ENCODE data around the gene ZNF205. TPM values are rescaled to one million over a fixed set of nuclear protein-coding genes. Genes with fewer than 3 reads are reported as not detected.

The ZNF205 gene
- total RNA-seq, 4 donors from 2014 or later: 9.7 to 13.9 (median 11.9) TPM

DNA sequence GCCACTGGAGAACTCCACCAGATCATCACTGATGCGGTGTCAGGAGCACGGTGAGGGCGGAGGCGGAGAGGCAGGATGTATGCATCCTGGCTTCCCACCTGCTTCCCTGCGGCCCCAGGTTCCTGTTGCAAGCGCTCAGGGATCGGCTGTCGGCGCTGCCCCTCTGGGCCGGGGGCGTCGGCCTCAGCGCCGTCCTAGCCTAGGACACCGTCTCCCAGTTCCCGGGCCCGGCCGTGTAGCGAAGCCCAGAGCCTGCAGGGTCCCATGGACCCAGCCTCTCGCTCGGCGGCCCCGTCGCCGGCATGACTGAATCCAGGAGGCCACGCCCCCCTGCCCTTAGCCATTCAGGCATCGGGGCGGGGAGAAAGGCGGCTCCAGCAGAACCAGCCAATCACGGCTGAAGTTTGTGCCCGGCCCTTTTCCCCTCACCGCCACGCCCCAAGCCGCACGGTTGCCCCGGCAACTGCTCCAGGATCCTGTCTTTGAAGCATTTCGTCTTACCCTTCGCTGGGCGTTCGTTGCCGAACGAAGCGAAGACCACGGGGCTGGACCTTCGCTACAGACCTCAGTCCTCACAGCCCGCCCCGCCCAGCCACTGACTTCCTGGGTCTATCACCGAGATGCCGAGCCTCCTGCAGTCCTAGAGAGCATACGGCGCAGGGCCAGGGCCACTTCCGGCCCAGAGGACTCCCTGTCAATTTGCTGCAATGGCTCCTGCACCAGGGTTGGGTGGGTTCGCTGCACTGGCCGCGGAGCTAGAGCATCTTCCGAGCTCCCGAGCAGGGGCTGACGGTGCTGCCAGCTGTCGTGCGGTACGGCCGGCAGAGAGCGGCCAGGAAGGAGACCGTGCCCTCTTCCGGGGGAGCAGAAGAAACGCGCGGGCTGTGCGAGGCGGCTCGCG lies 11.8 kb downstream of the ZNF205 start:
- Histone ChIP-seq H3K4me3 (peak overlapping the region; percentile 52 to 97 (median 71)), H3K36me3 (peaks cover 5 to 18% (median 10%) of the 10 kb centered on the region in 3 donors), H3K9me3 (no peaks in the 10 kb centered on the region), H3K27ac (peak overlapping the region; percentile 71 to 88 (median 76)), H3K4me1 (peaks cover 6 to 43% (median 32%) of the 10 kb centered on the region in 3 donors), H3K27me3 (no peaks in the 10 kb centered on the region)
- intact Hi-C loops (cut with DNase I): no loop called here
- 0% methylated on average over 12 to 16 of the region's 72 CpGs for WGBS, 2 donors
- peak; percentile 67 for DNase-seq
- TF ChIP-seq POLR2A (IDR thresholded peaks at IDR 0.05) (peak in 2 of 4 donors; percentile 13 to 42), CTCF (IDR thresholded peaks at IDR 0.05) (peak in 3 of 6 experiments; percentile 5 to 35 (median 30))

DNA sequence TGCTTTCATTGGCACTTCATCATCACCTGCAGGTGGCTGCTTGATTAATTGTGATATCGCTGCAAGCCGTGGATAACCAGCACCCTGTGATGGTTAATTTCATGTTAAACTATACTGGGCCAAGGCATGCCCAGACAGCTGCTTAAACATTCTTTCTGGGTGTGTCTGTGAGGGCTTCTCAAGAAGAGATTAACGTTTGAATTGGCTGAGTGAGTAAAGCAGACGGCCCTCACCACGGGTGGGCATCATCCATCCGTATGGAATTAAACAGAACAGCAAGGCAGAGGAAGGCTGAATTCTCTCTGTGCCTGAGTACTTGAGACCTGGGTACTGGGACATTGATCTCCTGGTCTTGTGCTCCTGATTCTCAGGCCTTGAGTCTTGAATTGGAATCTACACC lies 15.4 kb downstream of the ZNF205 start:
- H3K4me1 ChIP-seq: peaks cover 14 to 58% (median 36%) of the 10 kb centered on the region in 3 donors
- TF ChIP-seq POLR2A (IDR thresholded peaks at IDR 0.05): no peak
- TF ChIP-seq CTCF (IDR thresholded peaks at IDR 0.05): no peak
- H3K4me3 ChIP-seq: no peak overlapping the region
- peaks cover 0 to 17% (median 0%) of the 10 kb centered on the region in 3 donors for H3K36me3 ChIP-seq
- no peaks in the 10 kb centered on the region for H3K27me3 ChIP-seq
- intact Hi-C loops (cut with DNase I): loop anchor here (5.0 kb wide), 1 partner anchor 70 kb away; no protein-coding TSS in a partner anchor
- 34 to 71% methylated on average over 5 to 6 of the region's 6 CpGs for WGBS, 2 donors
- H3K9me3 ChIP-seq: no peaks in the 10 kb centered on the region
- no peak for DNase-seq
- peak overlapping the region in 1 of 4 donors; percentile 20 for H3K27ac ChIP-seq

DNA sequence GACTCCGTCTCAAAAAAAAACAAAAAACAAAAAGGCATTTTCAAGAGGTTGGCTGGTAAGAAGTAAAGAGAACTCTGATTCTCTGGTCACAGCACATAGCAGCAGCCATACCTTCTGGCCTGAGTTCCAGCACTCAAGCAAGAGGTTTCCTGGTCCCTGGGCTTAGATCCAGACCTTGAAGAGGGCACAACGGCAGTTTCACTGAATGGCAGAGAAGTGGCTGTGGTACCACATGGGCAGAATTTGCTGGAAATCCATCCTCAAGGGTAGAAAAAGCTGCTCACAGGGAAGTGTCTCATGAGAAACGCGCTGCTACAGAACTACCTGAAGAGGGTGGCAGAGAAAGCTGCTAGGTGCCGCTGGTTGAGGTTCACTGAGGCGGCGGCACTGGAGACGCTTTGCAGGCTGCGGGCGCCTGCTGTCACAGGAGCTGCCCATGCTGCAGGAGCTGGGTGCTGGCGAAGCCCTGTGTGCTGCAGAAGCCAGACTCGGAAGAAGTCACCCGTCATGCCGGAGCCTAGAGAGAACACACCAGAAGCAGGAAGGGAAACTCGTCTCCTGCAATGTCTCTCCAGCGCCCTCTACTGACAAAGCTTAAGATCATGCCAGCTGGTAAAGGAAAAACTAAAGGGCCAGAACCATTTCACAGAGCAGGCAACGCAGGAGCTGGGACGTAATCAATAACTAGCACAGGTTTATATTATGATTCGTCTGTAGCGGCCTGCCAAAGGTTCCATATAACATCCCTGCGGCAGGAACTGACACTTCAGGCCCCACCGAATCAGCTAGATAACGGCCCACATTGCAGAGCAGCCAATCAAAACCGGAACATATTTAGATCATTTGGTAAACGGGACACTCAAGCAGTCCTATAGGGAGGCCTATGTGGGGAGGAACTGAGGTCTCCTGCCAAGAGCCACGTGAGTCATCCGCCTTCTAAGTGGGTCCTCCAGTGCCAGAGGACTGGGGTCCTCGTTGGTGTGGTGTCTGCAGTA lies 17.0 kb downstream of the ZNF205 start:
- Histone ChIP-seq H3K36me3 (peaks cover 0 to 17% (median 0%) of the 10 kb centered on the region in 3 donors), H3K9me3 (no peaks in the 10 kb centered on the region), H3K4me1 (peaks cover 20 to 66% (median 42%) of the 10 kb centered on the region in 3 donors), H3K27ac (peak overlapping the region; percentile 42 to 80 (median 66)), H3K27me3 (no peaks in the 10 kb centered on the region), H3K4me3 (peak overlapping the region; percentile 20 to 64 (median 52))
- DNase-seq: peak; percentile 44
- intact Hi-C loops (cut with DNase I): loop anchor here (5.0 kb wide), 1 partner anchor 72 kb away; no protein-coding TSS in a partner anchor
- 13 to 17% methylated on average over 15 to 19 of the region's 28 CpGs for WGBS, 2 donors
- TF ChIP-seq CTCF (IDR thresholded peaks at IDR 0.05) (peak; percentile 77 to 94 (median 90)), POLR2A (IDR thresholded peaks at IDR 0.05) (peak in 1 of 4 donors; percentile 20)

- Histone ChIP-seq H3K9me3 (no peaks in the 10 kb centered on the region), H3K4me3 (no peak overlapping the region), H3K4me1 (peaks cover 20 to 70% (median 40%) of the 10 kb centered on the region in 3 donors), H3K36me3 (peaks cover 0 to 17% (median 0%) of the 10 kb centered on the region in 3 donors), H3K27ac (no peak overlapping the region), H3K27me3 (no peaks in the 10 kb centered on the region)
- intact Hi-C loops (cut with DNase I): no loop called here
- peak in 3 of 6 experiments; percentile 38 to 58 (median 40) for TF ChIP-seq CTCF (IDR thresholded peaks at IDR 0.05)
- no peak for TF ChIP-seq POLR2A (IDR thresholded peaks at IDR 0.05)
- no peak for DNase-seq
- 68 to 73% methylated on average over 8 to 12 of the region's 12 CpGs for WGBS, 2 donors
Measured at GRCh38 chr16:3131755-3132377, 19.5 kb downstream of the ZNF205 start.
